ENCODE results near the gene AGRP.

DNA sequence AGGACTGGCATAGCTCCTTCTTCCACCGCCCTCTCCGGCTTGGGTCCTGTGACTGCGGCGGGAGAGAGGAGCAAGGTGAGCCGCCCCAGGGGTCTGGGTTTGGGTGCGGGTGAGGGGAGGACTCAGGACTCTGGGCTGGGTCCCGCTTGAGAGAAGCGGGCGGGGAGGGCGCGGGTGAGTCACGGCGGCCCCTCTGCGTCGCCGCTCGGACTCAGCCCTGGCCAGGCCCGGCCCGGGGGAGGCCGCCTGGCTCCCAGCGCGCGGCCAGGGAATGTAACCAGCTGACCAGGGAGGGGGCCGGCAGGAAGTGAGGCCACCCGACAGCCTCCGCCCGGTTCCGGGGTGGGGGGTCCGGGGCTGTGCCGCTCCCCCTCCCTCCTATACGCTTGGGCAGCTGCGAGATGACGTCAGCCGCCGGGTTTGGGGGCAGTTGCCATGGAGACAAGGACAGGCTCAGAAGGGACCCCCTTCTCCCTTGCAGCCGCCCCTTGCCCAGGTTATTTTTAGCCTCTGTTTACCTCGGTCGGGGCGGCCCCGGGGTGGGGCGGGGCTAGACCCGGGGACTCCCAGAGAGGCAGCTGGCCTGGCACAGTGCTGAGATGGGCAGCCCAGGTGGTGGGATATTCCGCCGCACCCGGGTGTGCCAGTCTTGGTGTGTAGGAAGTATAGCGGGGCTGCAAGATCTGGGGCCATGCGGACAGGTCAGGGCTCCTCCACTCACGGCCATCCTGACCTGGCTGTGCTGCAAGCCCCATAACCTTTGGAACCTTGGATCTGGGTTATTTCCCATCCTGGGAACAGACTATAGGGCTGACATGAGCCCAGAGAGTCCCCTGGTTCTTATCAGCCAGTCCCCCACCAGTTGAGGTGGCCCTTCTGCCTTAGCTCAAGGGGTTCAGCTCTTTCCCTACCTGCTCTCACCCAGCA lies 46.9 kb upstream of the AGRP start:
- TF ChIP-seq, protein P1, sequence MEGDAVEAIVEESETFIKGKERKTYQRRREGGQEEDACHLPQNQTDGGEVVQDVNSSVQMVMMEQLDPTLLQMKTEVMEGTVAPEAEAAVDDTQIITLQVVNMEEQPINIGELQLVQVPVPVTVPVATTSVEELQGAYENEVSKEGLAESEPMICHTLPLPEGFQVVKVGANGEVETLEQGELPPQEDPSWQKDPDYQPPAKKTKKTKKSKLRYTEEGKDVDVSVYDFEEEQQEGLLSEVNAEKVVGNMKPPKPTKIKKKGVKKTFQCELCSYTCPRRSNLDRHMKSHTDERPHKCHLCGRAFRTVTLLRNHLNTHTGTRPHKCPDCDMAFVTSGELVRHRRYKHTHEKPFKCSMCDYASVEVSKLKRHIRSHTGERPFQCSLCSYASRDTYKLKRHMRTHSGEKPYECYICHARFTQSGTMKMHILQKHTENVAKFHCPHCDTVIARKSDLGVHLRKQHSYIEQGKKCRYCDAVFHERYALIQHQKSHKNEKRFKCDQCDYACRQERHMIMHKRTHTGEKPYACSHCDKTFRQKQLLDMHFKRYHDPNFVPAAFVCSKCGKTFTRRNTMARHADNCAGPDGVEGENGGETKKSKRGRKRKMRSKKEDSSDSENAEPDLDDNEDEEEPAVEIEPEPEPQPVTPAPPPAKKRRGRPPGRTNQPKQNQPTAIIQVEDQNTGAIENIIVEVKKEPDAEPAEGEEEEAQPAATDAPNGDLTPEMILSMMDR (IDR thresholded peaks at IDR 0.05) = no peak
- peak; percentile 27 to 49 for TF ChIP-seq POLR2A (IDR thresholded peaks at IDR 0.05)

All from Peyer's patch (tissue), 4 donors.